ENCODE data around the gene ARHGAP45. TPM values are rescaled to one million over a fixed set of nuclear protein-coding genes. Genes with fewer than 3 reads are reported as not detected.

The ARHGAP45 gene
- total and polyA plus RNA-seq, 2 of the 8 experiments (the other 6 are each of a cell fraction or from before 2014, with no cell fraction given): 31.4 to 41.8 TPM

DNA sequence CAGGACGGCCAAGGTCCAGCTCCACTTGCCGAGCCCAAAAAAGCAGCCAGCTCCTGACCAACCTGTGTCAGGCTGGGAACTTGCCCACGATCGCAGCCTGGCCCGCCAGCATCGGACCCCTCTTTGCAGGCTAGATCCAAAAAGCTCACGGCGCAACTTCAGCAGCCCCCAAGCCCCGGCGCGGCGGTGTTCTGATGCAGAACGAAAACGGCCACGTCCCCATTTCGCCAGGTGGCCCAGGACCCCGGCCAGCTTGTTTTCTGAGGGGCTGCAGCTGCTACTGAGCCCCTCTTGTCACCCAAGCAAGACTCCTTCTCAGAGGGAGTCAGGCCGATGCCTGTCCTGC is 47.4 kb upstream of the ARHGAP45 start:
- no peak overlapping the region for H2BK12ac ChIP-seq (ENCODE audit: low read depth, low read length)
- no peak overlapping the region for H2BK20ac ChIP-seq (ENCODE audit: low read length)
- no peak overlapping the region for H3K18ac ChIP-seq (ENCODE audit: extremely low read depth, low read length)
- H4K91ac ChIP-seq (replicated peaks; ENCODE audit: insufficient read length, low read length): no peak overlapping the region
- peaks cover 0 to 37% (median 25%) of the 10 kb centered on the region in 4 experiments; a peak in 5 of 7 replicates for H3K4me1 ChIP-seq (replicated peaks in 1 of 4; ENCODE audit: control insufficient read depth in 3 of 4, insufficient read depth in 4 of 4, low read length in 3 of 4)
- no peak overlapping the region for H3K14ac ChIP-seq (ENCODE audit: insufficient read length)
- no peak overlapping the region for H3K27ac ChIP-seq (ENCODE audit: low read depth, low read length)
- peak overlapping the region; percentile 93 to 98 for H3K4me2 ChIP-seq (ENCODE audit: insufficient read depth in 1 of 2, low read depth in 2 of 2, low read length in 2 of 2)
- FAIRE-seq: no peak
- H2BK5ac ChIP-seq (ENCODE audit: low read depth, low read length): peak overlapping the region; percentile 97; the same call in 1 of the 2 replicates
- H3K4ac ChIP-seq (replicated peaks; ENCODE audit: insufficient read length, low read depth, low read length): no peak overlapping the region
- ChIA-PET POLR2A (ENCODE audit: partially characterized antibody) (interaction anchor here (0.7 to 6.4 kb wide), 14 partner anchors 10 to 202 kb away, joined by 3 to 125 read pairs (median 4); partner anchors contain the start of genes ABCA7 and CNN2), CTCF (ENCODE audit: partially characterized antibody) (interaction anchor here (0.9 to 2.3 kb wide), 10 partner anchors 9 to 96 kb away, joined by 3 to 8 read pairs (median 4); no protein-coding TSS in a partner anchor)
- H3K23ac ChIP-seq (ENCODE audit: insufficient read length): no peak overlapping the region
- H4K5ac ChIP-seq (ENCODE audit: insufficient read length, low read depth, low read length): no peak overlapping the region
- H3K27me3 ChIP-seq (replicated peaks in 1 of 4; ENCODE audit: control insufficient read depth in 3 of 4, extremely low read depth in 1 of 4, insufficient read depth in 3 of 4, low read length in 3 of 4): no peaks in the 10 kb centered on the region
- H3K56ac ChIP-seq (replicated peaks; ENCODE audit: insufficient read length, low read depth, low read length): no peak overlapping the region
- no peak overlapping the region for H2BK120ac ChIP-seq (replicated peaks; ENCODE audit: low read depth, low read length)
- no peaks in the 10 kb centered on the region for H3K36me3 ChIP-seq (ENCODE audit: control insufficient read depth in 2 of 4, insufficient read depth in 4 of 4, low read length in 3 of 4)
- no peak overlapping the region for H4K8ac ChIP-seq (ENCODE audit: extremely low read depth, insufficient read depth, low read length)
- H4K20me1 ChIP-seq (replicated peaks in 1 of 2; ENCODE audit: control insufficient read depth in 1 of 2, insufficient read depth in 2 of 2, low read length in 2 of 2): peaks cover 36 to 45% of the 10 kb centered on the region in 2 experiments
- no peaks in the 10 kb centered on the region for H3K9me3 ChIP-seq (ENCODE audit: insufficient read depth in 2 of 2, low read depth in 1 of 2, low read length in 1 of 2)
- 89% methylated on average over 18 of the region's 18 CpGs; no CpG with 5 or more reads in 1 of the 2 experiments for WGBS, 2 experiments (ENCODE audit: extremely low coverage in 1 of 2, insufficient coverage in 1 of 2, insufficient read length in 1 of 2, insufficient replicate concordance in 2 of 2, low coverage in 1 of 2, low lambda C conversion rate in 2 of 2, missing lambda C conversion rate in 1 of 2)
- no peak for DNase-seq (ENCODE audit: low read depth in 1 of 2, low spot score in 2 of 2)
- H2AFZ ChIP-seq (ENCODE audit: low read length): no peak overlapping the region
- peaks cover 36 to 63% of the 10 kb centered on the region in 2 experiments for H3K79me2 ChIP-seq (ENCODE audit: control insufficient read depth in 1 of 2, insufficient read depth in 2 of 2, low read length in 2 of 2)
- H3K4me3 ChIP-seq (ENCODE audit: extremely low read depth in 1 of 4, insufficient read depth in 2 of 4, low read depth in 3 of 4, low read length in 4 of 4): peak overlapping the region; percentile 84 to 97 (median 94)
- no peak overlapping the region for H2BK15ac ChIP-seq (ENCODE audit: low read length)
- peaks cover 9% of the 10 kb centered on the region for H3K23me2 ChIP-seq (ENCODE audit: low read depth, low read length)
- H3K79me1 ChIP-seq (ENCODE audit: low read depth, low read length): peaks cover 24% of the 10 kb centered on the region
- peak overlapping the region in 2 of 4 experiments; percentile 54 to 81; a peak in 3 of 7 replicates for H3K9ac ChIP-seq (replicated peaks in 1 of 4; ENCODE audit: extremely low read depth in 1 of 4, low read depth in 3 of 4, low read length in 3 of 4)
- no peak overlapping the region for H2AK5ac ChIP-seq (ENCODE audit: low read depth, low read length)
- TF ChIP-seq TCF12 (IDR thresholded peaks at IDR 0.05; ENCODE audit: low read depth, low read length): no peak
- no peak for TF ChIP-seq SP1 (IDR thresholded peaks at IDR 0.05; ENCODE audit: low read depth, low read length)
- no peak for TF ChIP-seq HDAC6 (IDR thresholded peaks at IDR 0.05; ENCODE audit: low read depth, low read length)
- TF ChIP-seq CTBP2 (IDR thresholded peaks at IDR 0.05; ENCODE audit: borderline replicate concordance, insufficient read depth, insufficient read length, low read length): no peak
- TF ChIP-seq, protein P1, sequence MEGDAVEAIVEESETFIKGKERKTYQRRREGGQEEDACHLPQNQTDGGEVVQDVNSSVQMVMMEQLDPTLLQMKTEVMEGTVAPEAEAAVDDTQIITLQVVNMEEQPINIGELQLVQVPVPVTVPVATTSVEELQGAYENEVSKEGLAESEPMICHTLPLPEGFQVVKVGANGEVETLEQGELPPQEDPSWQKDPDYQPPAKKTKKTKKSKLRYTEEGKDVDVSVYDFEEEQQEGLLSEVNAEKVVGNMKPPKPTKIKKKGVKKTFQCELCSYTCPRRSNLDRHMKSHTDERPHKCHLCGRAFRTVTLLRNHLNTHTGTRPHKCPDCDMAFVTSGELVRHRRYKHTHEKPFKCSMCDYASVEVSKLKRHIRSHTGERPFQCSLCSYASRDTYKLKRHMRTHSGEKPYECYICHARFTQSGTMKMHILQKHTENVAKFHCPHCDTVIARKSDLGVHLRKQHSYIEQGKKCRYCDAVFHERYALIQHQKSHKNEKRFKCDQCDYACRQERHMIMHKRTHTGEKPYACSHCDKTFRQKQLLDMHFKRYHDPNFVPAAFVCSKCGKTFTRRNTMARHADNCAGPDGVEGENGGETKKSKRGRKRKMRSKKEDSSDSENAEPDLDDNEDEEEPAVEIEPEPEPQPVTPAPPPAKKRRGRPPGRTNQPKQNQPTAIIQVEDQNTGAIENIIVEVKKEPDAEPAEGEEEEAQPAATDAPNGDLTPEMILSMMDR (IDR thresholded peaks at IDR 0.05; ENCODE audit: control extremely low read depth in 1 of 3, insufficient read depth in 1 of 3, low read depth in 1 of 3, low read length in 3 of 3): no peak
- no peak for TF ChIP-seq JUN (IDR thresholded peaks at IDR 0.05; ENCODE audit: low read depth, low read length)
- TF ChIP-seq, protein P2, sequence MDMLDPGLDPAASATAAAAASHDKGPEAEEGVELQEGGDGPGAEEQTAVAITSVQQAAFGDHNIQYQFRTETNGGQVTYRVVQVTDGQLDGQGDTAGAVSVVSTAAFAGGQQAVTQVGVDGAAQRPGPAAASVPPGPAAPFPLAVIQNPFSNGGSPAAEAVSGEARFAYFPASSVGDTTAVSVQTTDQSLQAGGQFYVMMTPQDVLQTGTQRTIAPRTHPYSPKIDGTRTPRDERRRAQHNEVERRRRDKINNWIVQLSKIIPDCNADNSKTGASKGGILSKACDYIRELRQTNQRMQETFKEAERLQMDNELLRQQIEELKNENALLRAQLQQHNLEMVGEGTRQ (IDR thresholded peaks at IDR 0.05; ENCODE audit: low read length): no peak
- no peak for TF ChIP-seq TAF7 (optimal IDR thresholded peaks at IDR 0.05; ENCODE audit: borderline replicate concordance, low read depth, low read length)
- no peak for TF ChIP-seq KDM5A (IDR thresholded peaks at IDR 0.05; ENCODE audit: low read length)
- no peak for TF ChIP-seq SP4 (IDR thresholded peaks at IDR 0.05; ENCODE audit: low read length)
- no peak for TF ChIP-seq CREB1 (IDR thresholded peaks at IDR 0.05)
